ENCODE measurements around the gene BRD4. TPM values are rescaled to one million over a fixed set of nuclear protein-coding genes. Genes with fewer than 3 reads are reported as not detected.

Gene BRD4
- total RNA-seq, 1 donor from 2014 or later, result 152 TPM

- peaks cover 3% of the 10 kb centered on the region for H3K27me3 Mint-ChIP-seq (ENCODE audit: low read depth)
- DNase-seq (ENCODE audit: low read depth, low spot score), result no peak
- peak overlapping the region; percentile 12 for H3K4me3 Mint-ChIP-seq
- H3K27ac Mint-ChIP-seq (ENCODE audit: unreplicated experiment), result peak overlapping the region; percentile 19
- H3K9me3 Mint-ChIP-seq, result no peaks in the 10 kb centered on the region
- no peaks in the 10 kb centered on the region for H3K36me3 Mint-ChIP-seq (ENCODE audit: low read depth)
- TF ChIP-seq CTCF (conservative IDR thresholded peaks at IDR 0.05), result no peak
- peaks cover 19% of the 10 kb centered on the region for H3K4me1 Mint-ChIP-seq
Measured at GRCh38 chr19:15220833-15221232, 111.5 kb downstream of the BRD4 start.

- DNase-seq (ENCODE audit: low read depth, low spot score), result no peak
- Mint-ChIP-seq H3K4me3 (no peak overlapping the region), H3K27ac (ENCODE audit: unreplicated experiment) (peak overlapping the region; percentile 35), H3K4me1 (peaks cover 13% of the 10 kb centered on the region), H3K36me3 (ENCODE audit: low read depth) (no peaks in the 10 kb centered on the region), H3K9me3 (no peaks in the 10 kb centered on the region), H3K27me3 (ENCODE audit: low read depth) (peaks cover 2% of the 10 kb centered on the region)
- TF ChIP-seq CTCF (conservative IDR thresholded peaks at IDR 0.05), result no peak
Measured at GRCh38 chr19:15218501-15218900, 113.8 kb downstream of the BRD4 start.

- H3K4me3 Mint-ChIP-seq, result no peak overlapping the region
- no peak overlapping the region for H3K27ac Mint-ChIP-seq (ENCODE audit: unreplicated experiment)
- TF ChIP-seq CTCF (conservative IDR thresholded peaks at IDR 0.05), result no peak
- DNase-seq (ENCODE audit: low read depth, low spot score), result no peak
- H3K36me3 Mint-ChIP-seq (ENCODE audit: low read depth), result no peaks in the 10 kb centered on the region
- H3K27me3 Mint-ChIP-seq (ENCODE audit: low read depth), result no peaks in the 10 kb centered on the region
- H3K4me1 Mint-ChIP-seq, result no peaks in the 10 kb centered on the region
- H3K9me3 Mint-ChIP-seq, result no peaks in the 10 kb centered on the region
Measured at GRCh38 chr19:15216363-15216762, 116.0 kb downstream of the BRD4 start.

- TF ChIP-seq CTCF (conservative IDR thresholded peaks at IDR 0.05), result no peak
- H3K27ac Mint-ChIP-seq (ENCODE audit: unreplicated experiment), result no peak overlapping the region
Measured at GRCh38 chr19:15213715-15214381, 118.5 kb downstream of the BRD4 start.

GRCh38 chr19:15212711-15213110 lies 119.6 kb downstream of the BRD4 start:
- H3K27ac Mint-ChIP-seq (ENCODE audit: unreplicated experiment), result no peak overlapping the region
- no peaks in the 10 kb centered on the region for H3K27me3 Mint-ChIP-seq (ENCODE audit: low read depth)
- H3K9me3 Mint-ChIP-seq, result no peaks in the 10 kb centered on the region
- no peak overlapping the region for H3K4me3 Mint-ChIP-seq
- no peak for DNase-seq (ENCODE audit: low read depth, low spot score)
- no peaks in the 10 kb centered on the region for H3K36me3 Mint-ChIP-seq (ENCODE audit: low read depth)
- H3K4me1 Mint-ChIP-seq, result peaks cover 4% of the 10 kb centered on the region
- TF ChIP-seq CTCF (conservative IDR thresholded peaks at IDR 0.05), result no peak

More at GRCh38 chr19:15213715-15214381, 118.5 kb downstream of the BRD4 start:
- Mint-ChIP-seq H3K9me3 (no peaks in the 10 kb centered on the region), H3K27me3 (ENCODE audit: low read depth) (no peaks in the 10 kb centered on the region), H3K36me3 (ENCODE audit: low read depth) (no peaks in the 10 kb centered on the region), H3K4me1 (peaks cover 4% of the 10 kb centered on the region), H3K4me3 (no peak overlapping the region)
- no peak for DNase-seq (ENCODE audit: low read depth, low spot score)
